H9 (cell line): ENCODE measurements around the gene PDE1C. TPM values are rescaled to one million over a fixed set of nuclear protein-coding genes. Genes with fewer than 3 reads are reported as not detected.
"Not testable (repeated sequence)": the region's sequence is repeated elsewhere in the genome, so short reads cannot be mapped to it uniquely, and the experiment has no call there.

Experiments used
- DNase-seq: peaks from one replicate; pipeline ENCODE4 v3.0.0-alpha.2; 2017
- H2AFZ ChIP-seq: one replicate; pipeline ENCODE4 v1.6.1; 2013; ENCODE audit warnings: mild to moderate bottlenecking, low read length, control low read depth, moderate library complexity
- H2AK5ac ChIP-seq: 2 replicates; pipeline ENCODE4 v1.6.1; 2013; ENCODE audit warnings: low read length, control low read depth, mixed read lengths; ENCODE audit not compliant: insufficient read length
- H2BK120ac ChIP-seq: one replicate; pipeline ENCODE4 v1.6.1; 2013; ENCODE audit warnings: low read depth, mild to moderate bottlenecking, low read length, control low read depth, inconsistent platforms; ENCODE audit not compliant: poor library complexity, severe bottlenecking
- H2BK12ac ChIP-seq: 2 replicates; pipeline ENCODE4 v1.6.1; 2013; ENCODE audit warnings: low read length, control low read depth, mixed read lengths, low read depth; ENCODE audit not compliant: insufficient read length
- H2BK15ac ChIP-seq: 2 replicates; pipeline ENCODE4 v1.6.1; 2013; ENCODE audit warnings: low read depth, low read length, control low read depth
- H2BK20ac ChIP-seq: one replicate; pipeline ENCODE4 v1.6.1; 2013; ENCODE audit warnings: low read depth, mild to moderate bottlenecking, low read length, control low read depth, inconsistent platforms; ENCODE audit not compliant: poor library complexity, severe bottlenecking
- H2BK5ac ChIP-seq: 2 replicates; pipeline ENCODE4 v1.6.1; 2013; ENCODE audit warnings: low read length, control low read depth, mixed read lengths; ENCODE audit not compliant: insufficient read length
- H3K14ac ChIP-seq: 2 replicates; pipeline ENCODE4 v1.6.1; 2013; ENCODE audit warnings: low read length, control low read depth; ENCODE audit not compliant: insufficient read depth
- H3K18ac ChIP-seq: 2 replicates; pipeline ENCODE4 v1.6.1; 2013; ENCODE audit warnings: low read depth, mild to moderate bottlenecking, mixed read lengths, low read length, control low read depth; ENCODE audit not compliant: insufficient read length
- H3K23ac ChIP-seq: 2 replicates; pipeline ENCODE4 v1.6.1; 2013; ENCODE audit warnings: low read length, control low read depth, mixed read lengths, low read depth; ENCODE audit not compliant: insufficient read length
- H3K23me2 ChIP-seq: 2 replicates; pipeline ENCODE4 v1.6.1; 2013; ENCODE audit warnings: low read depth, mild to moderate bottlenecking, mixed read lengths, low read length, control low read depth; ENCODE audit not compliant: insufficient read length, poor library complexity, severe bottlenecking
- H3K27ac ChIP-seq: 2 replicates; pipeline ENCODE4 v1.5.1; 2013; ENCODE audit warnings: low read length, control low read depth, mixed read lengths, low read depth; ENCODE audit not compliant: insufficient read length
- H3K27me3 ChIP-seq: 2 replicates; pipeline ENCODE4 v1.6.1; 2013; ENCODE audit warnings: low read length, control low read depth, inconsistent platforms; ENCODE audit not compliant: insufficient read depth
- H3K4ac ChIP-seq: 2 replicates; pipeline ENCODE4 v1.6.1; 2013; ENCODE audit warnings: low read depth, mild to moderate bottlenecking, control low read depth, inconsistent platforms, low read length, moderate library complexity
- H3K4me1 ChIP-seq: 2 replicates; pipeline ENCODE4 v1.6.1; 2013; ENCODE audit warnings: low read length, control low read depth, inconsistent platforms; ENCODE audit not compliant: insufficient read depth
- H3K4me2 ChIP-seq: 2 replicates; pipeline ENCODE4 v1.6.1; 2013; ENCODE audit warnings: low read length, control low read depth, mixed read lengths; ENCODE audit not compliant: insufficient read length, insufficient read depth
- H3K56ac ChIP-seq: 2 replicates; pipeline ENCODE4 v1.6.1; 2013; ENCODE audit warnings: low read depth, mild to moderate bottlenecking, mixed read lengths, low read length, control low read depth; ENCODE audit not compliant: insufficient read length
- H3K79me1 ChIP-seq: 2 replicates; pipeline ENCODE4 v1.6.1; 2013; ENCODE audit warnings: low read depth, mild to moderate bottlenecking, moderate library complexity, low read length, control low read depth, inconsistent platforms; ENCODE audit not compliant: insufficient read depth, poor library complexity, severe bottlenecking
- H3K79me2 ChIP-seq: 2 replicates; pipeline ENCODE4 v1.6.1; 2013; ENCODE audit warnings: low read length, control low read depth, inconsistent platforms; ENCODE audit not compliant: insufficient read depth
- H3K9ac ChIP-seq: 2 replicates; pipeline ENCODE4 v1.6.1; 2013; ENCODE audit warnings: low read length, control low read depth, mixed read lengths; ENCODE audit not compliant: insufficient read length; ENCODE audit errors: extremely low read depth
- H3K9me3 ChIP-seq: one replicate; pipeline ENCODE4 v1.6.1; 2013; ENCODE audit warnings: low read depth, low read length, inconsistent platforms; ENCODE audit not compliant: control insufficient read depth
- H3T11ph ChIP-seq: one replicate; pipeline ENCODE4 v1.6.1; 2013; ENCODE audit warnings: mild to moderate bottlenecking, low read length, control low read depth, inconsistent platforms
- H4K20me1 ChIP-seq: one replicate; pipeline ENCODE4 v1.6.1; 2013; ENCODE audit not compliant: control insufficient read depth, insufficient read length, insufficient read depth
- H4K5ac ChIP-seq: 2 replicates; pipeline ENCODE4 v1.6.1; 2013; ENCODE audit warnings: low read depth, mild to moderate bottlenecking, mixed read lengths, low read length, control low read depth; ENCODE audit not compliant: insufficient read length
- H4K8ac ChIP-seq: replicated peaks from 2 replicates; pipeline ENCODE4 v1.6.1; 2013; ENCODE audit warnings: low read length, control low read depth, mixed read lengths, low read depth; ENCODE audit not compliant: insufficient read length
- H4K91ac ChIP-seq: 2 replicates; pipeline ENCODE4 v1.6.1; 2013; ENCODE audit warnings: low read depth, mild to moderate bottlenecking, moderate library complexity, mixed read lengths, low read length, control low read depth; ENCODE audit not compliant: insufficient read length
- H3K27ac Mint-ChIP-seq, 3 experiments: 2 replicates in 2 of 3; 3 replicates in 1 of 3; pipeline ENCODE4 v1.8.0; 2020 to 2021; ENCODE audit warnings: mixed read lengths in 3 of 3, mild to moderate bottlenecking in 1 of 3, moderate library complexity in 1 of 3
- H3K27me3 Mint-ChIP-seq: 2 replicates; pipeline ENCODE4 v1.8.0; 2021; ENCODE audit warnings: low read depth, mild to moderate bottlenecking, moderate library complexity, mixed read lengths
- H3K36me3 Mint-ChIP-seq, 3 experiments: 2 replicates in 2 of 3; 3 replicates in 1 of 3; pipeline ENCODE4 v1.8.0; 2020 to 2021; ENCODE audit warnings: low read depth in 3 of 3, mixed read lengths in 3 of 3; ENCODE audit not compliant: insufficient read depth in 1 of 3
- H3K4me1 Mint-ChIP-seq, 2 experiments: 2 replicates each; pipeline ENCODE4 v1.8.0; 2020; ENCODE audit warnings: mixed read lengths in 2 of 2
- H3K4me3 Mint-ChIP-seq, 2 experiments: 2 replicates in 1 of 2; 3 replicates in 1 of 2; pipeline ENCODE4 v1.8.0; 2020 to 2021; ENCODE audit warnings: mild to moderate bottlenecking in 2 of 2, mixed read lengths in 2 of 2, moderate library complexity in 1 of 2
- H3K9me3 Mint-ChIP-seq, 2 experiments: 2 replicates in 1 of 2; 3 replicates in 1 of 2; pipeline ENCODE4 v1.8.0; 2020; ENCODE audit warnings: mild to moderate bottlenecking in 2 of 2, mixed read lengths in 2 of 2, moderate library complexity in 1 of 2
- CTCF ChIP-seq: fragments of 200-600 bp; sonication (generic); conservative IDR thresholded peaks from 3 replicates; pipeline ENCODE4 v1.8.0; 2021; ENCODE audit warnings: antibody characterized with exemption, mild to moderate bottlenecking
- WGBS: extraction: QIAGEN DNeasy Blood & Tissue Kit; methylation state at CpG from one replicate; pipeline ENCODE4 v1.1.7; 2013; ENCODE audit warnings: missing lambda C conversion rate, low lambda C conversion rate, mixed read lengths; ENCODE audit not compliant: insufficient read length; ENCODE audit errors: extremely low coverage; 5-methylcytosine and 5-hydroxymethylcytosine counted together
- total RNA-seq: library from RNA; stranded (reverse); gene quantifications from 2 replicates; pipeline ENCODE4 v1.2.1, GENCODE V29; 2021

PDE1C gene
- total RNA-seq, 1 experiment from 2014 or later, result 0.17 TPM

GRCh38 chr7:32077806-32078205, 7.6 kb upstream of the PDE1C start:
- no peak overlapping the region for H2BK12ac ChIP-seq
- H3K27me3 Mint-ChIP-seq, result peaks cover 36% of the 10 kb centered on the region
- no peaks in the 10 kb centered on the region for H3K79me2 ChIP-seq
- peaks cover 16 to 25% of the 10 kb centered on the region in 2 experiments for H3K9me3 Mint-ChIP-seq
- H3K36me3 Mint-ChIP-seq, result peaks cover 0 to 12% (median 7%) of the 10 kb centered on the region in 3 experiments; a peak in 4 of 7 replicates
- no peak overlapping the region for H3K56ac ChIP-seq
- H3K4me3 Mint-ChIP-seq, result no peak overlapping the region
- no peak overlapping the region for H3K18ac ChIP-seq
- H3K4me1 Mint-ChIP-seq, result no peaks in the 10 kb centered on the region; a peak in 1 of 4 replicates
- H3K27me3 ChIP-seq, result no peaks in the 10 kb centered on the region
- H4K8ac ChIP-seq, result no peak overlapping the region
- H4K91ac ChIP-seq, result no peak overlapping the region
- no peak for TF ChIP-seq CTCF
- H3K9me3 ChIP-seq, result no peaks in the 10 kb centered on the region
- no peak overlapping the region for H3K4me2 ChIP-seq
- no peak overlapping the region for H2BK20ac ChIP-seq
- no peaks in the 10 kb centered on the region for H3K23me2 ChIP-seq
- no peaks in the 10 kb centered on the region for H4K20me1 ChIP-seq
- no peak overlapping the region for H3K14ac ChIP-seq
- H4K5ac ChIP-seq, result no peak overlapping the region
- no peak overlapping the region for H3K9ac ChIP-seq
- no CpG with 5 or more reads among the region's 5 CpGs for WGBS
- no peak overlapping the region for H3K23ac ChIP-seq
- no peak overlapping the region for H2BK5ac ChIP-seq
- H3K27ac Mint-ChIP-seq, result no peak overlapping the region
- H3K79me1 ChIP-seq, result no peaks in the 10 kb centered on the region
- DNase-seq, result no peak
- no peak overlapping the region for H2BK15ac ChIP-seq
- no peak overlapping the region for H3T11ph ChIP-seq
- H2AK5ac ChIP-seq, result no peak overlapping the region
- no peak overlapping the region for H3K4ac ChIP-seq
- no peak overlapping the region for H3K27ac ChIP-seq
- H2AFZ ChIP-seq, result no peak overlapping the region
- H3K4me1 ChIP-seq, result no peaks in the 10 kb centered on the region
- no peak overlapping the region for H2BK120ac ChIP-seq

- not testable (repeated sequence) for H3T11ph ChIP-seq, H3K79me1 ChIP-seq, H3K4me1 Mint-ChIP-seq, H3K56ac ChIP-seq, H3K23ac ChIP-seq, H3K9ac ChIP-seq, H2BK15ac ChIP-seq, H3K23me2 ChIP-seq, H2BK12ac ChIP-seq, H4K5ac ChIP-seq, H3K18ac ChIP-seq, H3K4me1 ChIP-seq, H3K79me2 ChIP-seq, H3K9me3 ChIP-seq, H3K14ac ChIP-seq, H4K91ac ChIP-seq, H2BK5ac ChIP-seq, H3K27ac ChIP-seq, H2AFZ ChIP-seq, H3K4me2 ChIP-seq, H3K27ac Mint-ChIP-seq, H3K4me3 Mint-ChIP-seq, H2BK20ac ChIP-seq, H4K8ac ChIP-seq, H2BK120ac ChIP-seq, DNase-seq, H4K20me1 ChIP-seq, H3K27me3 ChIP-seq, H2AK5ac ChIP-seq, H3K4ac ChIP-seq
- H3K27me3 Mint-ChIP-seq, result peaks cover 46% of the 10 kb centered on the region
- no CpG with 5 or more reads among the region's 5 CpGs for WGBS
- H3K36me3 Mint-ChIP-seq, result peaks cover 0 to 12% (median 7%) of the 10 kb centered on the region in 3 experiments; a peak in 4 of 7 replicates
- peaks cover 13 to 20% of the 10 kb centered on the region in 2 experiments for H3K9me3 Mint-ChIP-seq
Measured at GRCh38 chr7:32076802-32077201, 6.6 kb upstream of the PDE1C start.
